ENCODE measurements around the gene PLEKHH3. TPM values are rescaled to one million over a fixed set of nuclear protein-coding genes. Genes with fewer than 3 reads are reported as not detected.
"Not testable (repeated sequence)": the region's sequence is repeated elsewhere in the genome, so short reads cannot be mapped to it uniquely, and the experiment has no call there.

Gene PLEKHH3
- total and polyA plus RNA-seq, 2 donors = 15.7 to 46.0 TPM

GRCh38 chr17:42623732-42624596 is 52.8 kb downstream of the PLEKHH3 start:
- 83% methylated on average over 7 of the region's 7 CpGs for WGBS
- no peak overlapping the region for H3K4me3 ChIP-seq (ENCODE audit: low read depth, low read length)
- H3K36me3 ChIP-seq (ENCODE audit: insufficient read depth) = no peaks in the 10 kb centered on the region
- DNase-seq (ENCODE audit: extremely low spot score) = no peak
- H3K27ac ChIP-seq (ENCODE audit: low read depth) = no peak overlapping the region
- H3K4me1 ChIP-seq (ENCODE audit: insufficient read depth) = no peaks in the 10 kb centered on the region

DNA sequence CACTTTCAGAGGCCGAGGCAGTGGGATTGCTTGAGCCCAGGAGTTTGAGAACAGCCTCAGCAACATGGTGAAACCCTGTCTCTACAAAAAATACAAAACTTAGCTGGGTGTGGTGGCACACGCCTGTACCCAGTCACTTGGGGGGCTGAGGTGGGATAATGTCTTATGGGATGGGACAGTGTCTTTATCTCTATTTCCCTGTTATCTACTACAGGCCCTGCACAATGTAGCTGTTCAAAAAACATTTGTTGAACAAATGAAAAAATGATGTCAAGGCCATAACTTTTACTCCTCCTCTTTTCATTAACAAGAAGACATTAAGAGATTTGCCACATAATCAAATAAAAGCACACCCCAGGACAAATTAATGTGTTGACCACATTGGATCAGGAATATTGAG is 53.5 kb downstream of the PLEKHH3 start:
- WGBS = 86% methylated on average over 2 of the region's 2 CpGs
- Histone ChIP-seq H3K36me3 (ENCODE audit: insufficient read depth) (no peaks in the 10 kb centered on the region), H3K4me3 (ENCODE audit: low read depth, low read length) (no peak overlapping the region), H3K4me1 (ENCODE audit: insufficient read depth) (no peaks in the 10 kb centered on the region), H3K27ac (ENCODE audit: low read depth) (no peak overlapping the region)
- DNase-seq (ENCODE audit: extremely low spot score) = no peak

DNA sequence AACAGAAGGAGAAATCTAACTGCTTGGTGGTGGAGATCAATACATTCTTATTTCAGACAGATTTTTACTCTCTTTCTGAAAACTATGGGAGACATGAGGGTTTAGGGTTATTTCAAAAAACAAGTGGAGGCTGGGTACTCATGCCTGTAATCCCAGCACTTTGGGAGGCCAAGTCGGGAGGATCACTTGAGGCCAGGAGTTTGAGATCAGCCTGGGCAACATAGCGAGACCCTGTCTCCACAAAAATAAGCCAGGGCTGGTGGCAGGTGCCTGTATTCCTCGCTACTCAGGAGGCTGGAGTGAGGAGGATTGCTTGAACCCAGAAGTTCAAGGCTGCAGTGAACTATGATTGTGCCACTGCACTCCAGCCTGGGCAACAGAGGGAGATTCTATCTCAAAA is 54.8 kb downstream of the PLEKHH3 start:
- H3K36me3 ChIP-seq (ENCODE audit: insufficient read depth); H3K4me3 ChIP-seq (ENCODE audit: low read depth, low read length); H3K27ac ChIP-seq (ENCODE audit: low read depth); H3K4me1 ChIP-seq (ENCODE audit: insufficient read depth); DNase-seq (ENCODE audit: extremely low spot score): not testable (repeated sequence)
- WGBS = 90% methylated on average over 3 of the region's 3 CpGs

DNA sequence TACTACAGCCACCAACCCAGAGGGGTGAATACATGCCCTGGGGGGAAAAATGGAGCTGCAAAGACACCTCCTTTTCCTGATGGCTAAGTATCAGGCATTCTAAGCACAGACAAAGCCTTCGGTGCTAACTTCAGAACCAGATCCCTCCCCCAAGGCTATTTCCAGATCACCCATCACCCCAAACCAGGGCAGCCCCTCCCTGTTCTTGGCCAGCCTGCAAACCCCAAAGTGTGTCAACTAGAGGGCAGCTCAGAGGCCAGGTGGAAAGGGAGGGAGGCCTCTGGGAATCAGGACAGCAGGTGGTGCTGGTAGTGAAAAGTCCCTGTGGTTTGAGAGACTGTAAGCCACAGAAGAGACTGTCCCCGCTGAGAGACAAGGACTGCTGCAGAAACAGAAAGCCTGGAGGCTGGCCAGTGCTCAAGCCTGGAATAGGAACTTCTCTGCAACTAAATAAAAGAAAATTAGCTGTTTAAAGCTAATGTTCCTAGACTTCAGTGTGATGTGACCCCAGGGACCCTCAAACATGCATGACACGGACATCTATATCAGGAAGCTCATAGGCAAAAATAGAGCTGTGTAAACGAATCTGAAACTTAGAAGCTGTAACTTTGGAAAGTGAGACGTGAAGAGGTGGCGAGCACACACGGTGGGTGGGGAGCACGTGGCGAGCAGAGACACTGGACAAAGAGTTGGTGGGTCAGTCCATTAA is 58.2 kb downstream of the PLEKHH3 start:
- H3K27ac ChIP-seq (ENCODE audit: low read depth) = no peak overlapping the region
- no peaks in the 10 kb centered on the region for H3K4me1 ChIP-seq (ENCODE audit: insufficient read depth)
- no peak overlapping the region for H3K4me3 ChIP-seq (ENCODE audit: low read depth, low read length)
- WGBS = 47% methylated on average over 9 of the region's 9 CpGs
- peaks cover 2% of the 10 kb centered on the region for H3K36me3 ChIP-seq (ENCODE audit: insufficient read depth)
- DNase-seq (ENCODE audit: extremely low spot score) = no peak

DNA sequence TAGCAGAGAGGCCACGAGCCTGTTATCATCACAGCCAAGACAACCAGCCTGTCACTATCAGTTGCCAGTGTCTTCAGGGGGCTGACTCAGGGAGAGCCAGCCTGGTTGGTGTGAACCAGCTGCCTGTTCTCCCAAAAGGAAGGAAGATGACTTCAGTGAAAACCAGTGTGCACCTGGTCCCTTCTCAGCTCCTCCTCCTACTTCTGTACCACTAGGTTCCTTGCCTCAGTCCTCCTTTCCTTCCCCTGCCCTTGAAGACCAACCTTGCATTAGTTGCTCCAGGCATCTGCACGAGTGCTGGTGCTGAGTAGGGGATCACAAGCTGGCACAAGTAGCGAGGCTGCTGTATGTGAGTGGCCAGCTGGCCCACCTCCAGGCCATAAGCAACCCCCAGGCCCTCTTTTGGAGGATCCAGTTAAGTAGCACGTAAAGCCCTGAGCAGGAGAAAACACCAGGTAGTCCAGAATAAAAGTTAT is 58.8 kb downstream of the PLEKHH3 start:
- H3K36me3 ChIP-seq (ENCODE audit: insufficient read depth) = peaks cover 2% of the 10 kb centered on the region
- no peak for DNase-seq (ENCODE audit: extremely low spot score)
- no peak overlapping the region for H3K27ac ChIP-seq (ENCODE audit: low read depth)
- no peak overlapping the region for H3K4me3 ChIP-seq (ENCODE audit: low read depth, low read length)
- no peaks in the 10 kb centered on the region for H3K4me1 ChIP-seq (ENCODE audit: insufficient read depth)
- 39% methylated on average over 4 of the region's 4 CpGs for WGBS

Small RNA genes within 50 kb of the gene (small RNA-seq; reads per million reads assigned to genes)
- not detected for gene MIR6780A

Other genes with a start within 250 kb of the PLEKHH3 start
- 72.1 TPM for gene ATP6V0A1, start 218.1 kb downstream of the PLEKHH3 start, total RNA-seq
- 36.5 TPM for gene ATP6V0A1, start 218.1 kb downstream of the PLEKHH3 start, polyA plus RNA-seq
- gene NAGLU, start 140.8 kb downstream of the PLEKHH3 start, total RNA-seq = 18.0 TPM
- 40.3 TPM for gene NAGLU, start 140.8 kb downstream of the PLEKHH3 start, polyA plus RNA-seq
- 1.5 TPM for gene HSD17B1, start 124.1 kb downstream of the PLEKHH3 start, total RNA-seq
- gene HSD17B1, start 124.1 kb downstream of the PLEKHH3 start, polyA plus RNA-seq = 2.5 TPM
- gene COASY, start 114.8 kb downstream of the PLEKHH3 start, total RNA-seq = 8.8 TPM
- gene COASY, start 114.8 kb downstream of the PLEKHH3 start, polyA plus RNA-seq = 43.7 TPM
- 17.1 TPM for gene MLX, start 109.9 kb downstream of the PLEKHH3 start, total RNA-seq
- gene MLX, start 109.9 kb downstream of the PLEKHH3 start, polyA plus RNA-seq = 38.0 TPM
- gene PSMC3IP, start 99.3 kb downstream of the PLEKHH3 start, total RNA-seq = 4.5 TPM
- gene PSMC3IP, start 99.3 kb downstream of the PLEKHH3 start, polyA plus RNA-seq = 7.9 TPM
- gene RETREG3, start 67.6 kb downstream of the PLEKHH3 start, total RNA-seq = 49.9 TPM
- gene RETREG3, start 67.6 kb downstream of the PLEKHH3 start, polyA plus RNA-seq = 21.2 TPM
- gene TUBG1, start 67.3 kb downstream of the PLEKHH3 start, total RNA-seq = 15.2 TPM
- 42.9 TPM for gene TUBG1, start 67.3 kb downstream of the PLEKHH3 start, polyA plus RNA-seq
- gene TUBG2, start 17.7 kb downstream of the PLEKHH3 start, total RNA-seq = 17.3 TPM
- 38.4 TPM for gene TUBG2, start 17.7 kb downstream of the PLEKHH3 start, polyA plus RNA-seq
- gene CCR10, start 4.8 kb upstream of the PLEKHH3 start, total RNA-seq = 1.6 TPM
- gene CCR10, start 4.8 kb upstream of the PLEKHH3 start, polyA plus RNA-seq = 3.6 TPM
- gene CNTNAP1, start 5.5 kb upstream of the PLEKHH3 start, total RNA-seq = 14.6 TPM
- 20.1 TPM for gene CNTNAP1, start 5.5 kb upstream of the PLEKHH3 start, polyA plus RNA-seq
- gene EZH1, start 68.0 kb upstream of the PLEKHH3 start, total RNA-seq = 32.9 TPM
- 40.4 TPM for gene EZH1, start 68.0 kb upstream of the PLEKHH3 start, polyA plus RNA-seq
- 16.0 TPM for gene RAMP2, start 84.2 kb upstream of the PLEKHH3 start, total RNA-seq
- gene RAMP2, start 84.2 kb upstream of the PLEKHH3 start, polyA plus RNA-seq = 51.9 TPM
- gene VPS25, start 96.5 kb upstream of the PLEKHH3 start, total RNA-seq = 32.6 TPM
- gene VPS25, start 96.5 kb upstream of the PLEKHH3 start, polyA plus RNA-seq = 71.6 TPM
- 0.26 TPM for gene WNK4, start 103.6 kb upstream of the PLEKHH3 start, total RNA-seq
- 0.23 TPM for gene WNK4, start 103.6 kb upstream of the PLEKHH3 start, polyA plus RNA-seq
- gene COA3, start 121.7 kb upstream of the PLEKHH3 start, total RNA-seq = 57.5 TPM
- 89.9 TPM for gene COA3, start 121.7 kb upstream of the PLEKHH3 start, polyA plus RNA-seq
- 0.37 TPM for gene CNTD1, start 121.9 kb upstream of the PLEKHH3 start, total RNA-seq
- 0.71 TPM for gene CNTD1, start 121.9 kb upstream of the PLEKHH3 start, polyA plus RNA-seq
- gene BECN1, start 147.3 kb upstream of the PLEKHH3 start, total RNA-seq = 51.4 TPM
- gene BECN1, start 147.3 kb upstream of the PLEKHH3 start, polyA plus RNA-seq = 82.7 TPM
- gene PSME3, start 156.4 kb upstream of the PLEKHH3 start, total RNA-seq = 31.1 TPM
- gene PSME3, start 156.4 kb upstream of the PLEKHH3 start, polyA plus RNA-seq = 79.7 TPM
- gene AOC2, start 167.6 kb upstream of the PLEKHH3 start, total RNA-seq = 0.42 TPM
- gene AOC2, start 167.6 kb upstream of the PLEKHH3 start, polyA plus RNA-seq = 2.1 TPM
- 40.6 TPM for gene AOC3, start 174.2 kb upstream of the PLEKHH3 start, total RNA-seq
- gene AOC3, start 174.2 kb upstream of the PLEKHH3 start, polyA plus RNA-seq = 319 TPM
- gene G6PC1, start 223.8 kb upstream of the PLEKHH3 start, total RNA-seq = not detected
- gene G6PC1, start 223.8 kb upstream of the PLEKHH3 start, polyA plus RNA-seq = 0.15 TPM